HG02763 (cell line): ENCODE results near the gene CAMKMT.

Experiments used
- ATAC-seq: cut with Tn5 transposase; IDR thresholded peaks from one replicate; pipeline ENCODE4 v1.9.1; 2021; ENCODE audit warnings: mild to moderate bottlenecking, moderate library complexity; ENCODE audit not compliant: unreplicated experiment

CAMKMT gene

GRCh38 chr2:44787663-44788062 lies 425.9 kb downstream of the CAMKMT start:
- no peak for ATAC-seq

GRCh38 chr2:44789446-44789845 lies 427.7 kb downstream of the CAMKMT start:
- ATAC-seq: no peak

- no peak for ATAC-seq
Observed at GRCh38 chr2:44789971-44790721, 428.4 kb downstream of the CAMKMT start.

GRCh38 chr2:44793322-44793870 lies 431.6 kb downstream of the CAMKMT start:
- ATAC-seq: no peak

- ATAC-seq: no peak
Observed at GRCh38 chr2:44796771-44797170, 435.0 kb downstream of the CAMKMT start.

- ATAC-seq: no peak
Observed at GRCh38 chr2:44798139-44798659, 436.5 kb downstream of the CAMKMT start.

GRCh38 chr2:44799105-44799504 lies 437.4 kb downstream of the CAMKMT start:
- ATAC-seq: no peak

- no peak for ATAC-seq
Observed at GRCh38 chr2:44799754-44800153, 438.0 kb downstream of the CAMKMT start.

GRCh38 chr2:44801289-44801840 lies 439.6 kb downstream of the CAMKMT start:
- ATAC-seq: no peak

GRCh38 chr2:44801841-44802776 lies 440.4 kb downstream of the CAMKMT start:
- ATAC-seq: no peak

- no peak for ATAC-seq
Observed at GRCh38 chr2:44802777-44803424, 441.2 kb downstream of the CAMKMT start.

GRCh38 chr2:44804406-44805265 lies 442.9 kb downstream of the CAMKMT start:
- ATAC-seq: no peak

- ATAC-seq: no peak
Observed at GRCh38 chr2:44805401-44806235, 443.9 kb downstream of the CAMKMT start.

GRCh38 chr2:44807201-44808025 lies 445.7 kb downstream of the CAMKMT start:
- no peak for ATAC-seq

- no peak for ATAC-seq
Observed at GRCh38 chr2:44810892-44811530, 449.3 kb downstream of the CAMKMT start.

- no peak for ATAC-seq
Observed at GRCh38 chr2:44813165-44813564, 451.4 kb downstream of the CAMKMT start.

- no peak for ATAC-seq
Observed at GRCh38 chr2:44813658-44814057, 451.9 kb downstream of the CAMKMT start.
